GM19023 (cell line): ENCODE results near the gene PPP1R26.

Experiments
- ATAC-seq: cut with Tn5 transposase; IDR thresholded peaks from one replicate; pipeline ENCODE4 v1.9.1; 2021; ENCODE audit warnings: mild to moderate bottlenecking, moderate library complexity; ENCODE audit not compliant: unreplicated experiment

The PPP1R26 gene

GRCh38 chr9:135463140-135463539 lies 16.4 kb upstream of the PPP1R26 start:
- no peak for ATAC-seq

- ATAC-seq: no peak
Measured at GRCh38 chr9:135464181-135464580, 15.4 kb upstream of the PPP1R26 start.

GRCh38 chr9:135468854-135469521 lies 10.6 kb upstream of the PPP1R26 start:
- no peak for ATAC-seq

GRCh38 chr9:135471791-135472640 lies 7.6 kb upstream of the PPP1R26 start:
- ATAC-seq: no peak

GRCh38 chr9:135473972-135474543 lies 5.5 kb upstream of the PPP1R26 start:
- no peak for ATAC-seq

GRCh38 chr9:135474915-135475314 lies 4.7 kb upstream of the PPP1R26 start:
- no peak for ATAC-seq

- no peak for ATAC-seq
Measured at GRCh38 chr9:135476561-135477355, 2.8 kb upstream of the PPP1R26 start.

- ATAC-seq: no peak
Measured at GRCh38 chr9:135478191-135478590, 1.4 kb upstream of the PPP1R26 start.

GRCh38 chr9:135478829-135479468 lies 633 bp upstream of the PPP1R26 start:
- no peak for ATAC-seq

GRCh38 chr9:135480071-135480939 lies 723 bp downstream of the PPP1R26 start:
- no peak for ATAC-seq

- no peak for ATAC-seq
Measured at GRCh38 chr9:135480940-135481310, 1.3 kb downstream of the PPP1R26 start.

GRCh38 chr9:135482015-135482754 lies 2.6 kb downstream of the PPP1R26 start:
- no peak for ATAC-seq

- ATAC-seq: no peak
Measured at GRCh38 chr9:135484460-135485277, 5.1 kb downstream of the PPP1R26 start.

GRCh38 chr9:135485385-135485784 lies 5.8 kb downstream of the PPP1R26 start:
- ATAC-seq: no peak

- no peak for ATAC-seq
Measured at GRCh38 chr9:135485832-135486231, 6.2 kb downstream of the PPP1R26 start.

GRCh38 chr9:135486267-135487065 lies 6.9 kb downstream of the PPP1R26 start:
- ATAC-seq: no peak

GRCh38 chr9:135487281-135488012 lies 7.9 kb downstream of the PPP1R26 start:
- no peak for ATAC-seq
